Right lobe of liver (tissue), 6 donors: ENCODE results near the gene BMP4. TPM values are rescaled to one million over a fixed set of nuclear protein-coding genes. Genes with fewer than 3 reads are reported as not detected.

Experiments
- ATAC-seq, 4 donors: fragments of 200-7000 bp; cut with Tn5 transposase; one replicate each; pipeline ENCODE4 v1.9.1; 2020; ENCODE audit warnings: mild to moderate bottlenecking in 4 of 4, moderate library complexity in 4 of 4
- DNase-seq, 3 donors: peaks; one replicate each; pipeline ENCODE4 v3.0.0-alpha.2; 2020
- H3K27ac ChIP-seq, 3 donors: fragments of 200-600 bp; one replicate each; pipeline ENCODE4 v1.8.0; 2022
- H3K27me3 ChIP-seq, 2 donors: fragments of 200-600 bp; one replicate each; pipeline ENCODE4 v1.8.0; 2022
- H3K36me3 ChIP-seq, 4 donors: fragments of 200-600 bp; sonication (generic) in 1 of 4; one replicate each; pipeline versions ENCODE4 v1.5.1 to v1.8.0; 2017 to 2022; ENCODE audit warnings: control low read depth in 1 of 4
- H3K4me1 ChIP-seq, 4 donors: fragments of 200-600 bp; sonication (generic) in 1 of 4; one replicate each; pipeline versions ENCODE4 v1.5.1 to v1.8.0; 2017 to 2022; ENCODE audit warnings: control low read depth in 1 of 4
- H3K4me3 ChIP-seq, 3 donors: fragments of 200-600 bp; one replicate each; pipeline ENCODE4 v1.8.0; 2022
- H3K9me3 ChIP-seq, 4 donors: fragments of 200-600 bp; sonication (generic) in 1 of 4; one replicate each; pipeline versions ENCODE4 v1.5.1 to v1.8.0; 2017 to 2022; ENCODE audit warnings: control low read depth in 1 of 4
- CTCF ChIP-seq, 4 donors: fragments of 200-600 bp in 3 of 4; fragments of 450-650 bp in 1 of 4; IDR thresholded peaks; one replicate each; pipeline versions ENCODE4 v1.5.1 to v1.8.0; 2016 to 2022; ENCODE audit warnings: antibody characterized with exemption in 4 of 4, mild to moderate bottlenecking in 2 of 4
- POLR2A ChIP-seq: fragments of 450-650 bp; IDR thresholded peaks from one replicate; pipeline ENCODE4 v1.6.1; 2017; ENCODE audit warnings: antibody characterized with exemption, mild to moderate bottlenecking
- WGBS: methylation state at CpG from one replicate; pipeline ENCODE4 v1.1.6; 2018; ENCODE audit warnings: low coverage, low lambda C conversion rate; ENCODE audit not compliant: insufficient coverage; ENCODE audit errors: missing lambda C conversion rate; 5-methylcytosine and 5-hydroxymethylcytosine counted together
- intact Hi-C, 2 donors: fragments of 100-400 bp; cut with DNase I; formaldehyde crosslinking; loops; one replicate each; pipeline versions ENCODE4 v1.11.2 to v1.14.1; 2022
- total RNA-seq, 6 experiments: library from RNA; depleted of rRNA in 2 of 6; stranded (reverse); fragments of >200 nt in 2 of 6; fragmentation: NEBNext Ultra II Directional in 3 of 6; extraction: Animal tissue kit (Norgen Biotek cat#: 25700) in 3 of 6; gene quantifications; one replicate each; pipeline versions ENCODE4 v1.1.0 to v1.2.4, GENCODE V29; 2016 to 2023
- donor health status: DM: no; HTN: yes; CAD: no.
- donor health status: DM: no; HTN: no; CAD: no.
- donor health status: DM: no; HTN: no; CAD: no.
- donor health status: DM: no; HTN: yes; CAD: no.
- donor health status: DM: no; HTN: yes; CAD: no.

Gene BMP4
- total RNA-seq, 6 experiments from 2014 or later, result 1.8 to 3.1 (median 2.4) TPM

GRCh38 chr14:53934778-53935414 lies 21.7 kb downstream of the BMP4 start:
- Histone ChIP-seq H3K4me3 (no peak overlapping the region), H3K27ac (no peak overlapping the region), H3K36me3 (no peaks in the 10 kb centered on the region), H3K27me3 (no peaks in the 10 kb centered on the region), H3K4me1 (no peaks in the 10 kb centered on the region), H3K9me3 (no peaks in the 10 kb centered on the region)
- DNase-seq (no peak), ATAC-seq (peak in 1 of 4 donors; percentile 38)
- intact Hi-C loops, result no loop called here
- 35% methylated on average over 3 of the region's 7 CpGs for WGBS
- no peak for TF ChIP-seq POLR2A
- no peak for TF ChIP-seq CTCF (IDR thresholded peaks at IDR 0.05)

GRCh38 chr14:53932966-53933365 lies 23.7 kb downstream of the BMP4 start:
- Histone ChIP-seq H3K36me3 (no peaks in the 10 kb centered on the region), H3K27me3 (no peaks in the 10 kb centered on the region)
- no peak for ATAC-seq

GRCh38 chr14:53929871-53930715 lies 26.5 kb downstream of the BMP4 start:
- no peak overlapping the region for H3K4me3 ChIP-seq
- intact Hi-C loops, result no loop called here
- no peak overlapping the region for H3K27ac ChIP-seq
- no peaks in the 10 kb centered on the region for H3K4me1 ChIP-seq
- TF ChIP-seq CTCF (IDR thresholded peaks at IDR 0.05) (peak; percentile 26 to 62 (median 51)), POLR2A (no peak)
- H3K9me3 ChIP-seq, result no peaks in the 10 kb centered on the region
- 63% methylated on average over 2 of the region's 2 CpGs for WGBS
- H3K36me3 ChIP-seq, result no peaks in the 10 kb centered on the region
- no peaks in the 10 kb centered on the region for H3K27me3 ChIP-seq
- ATAC-seq (peak; percentile 71 to 76 (median 73)), DNase-seq (peak in 1 of 3 donors; percentile 51)

More at GRCh38 chr14:53932966-53933365, 23.7 kb downstream of the BMP4 start:
- TF ChIP-seq CTCF (IDR thresholded peaks at IDR 0.05) (no peak), POLR2A (no peak)
- Histone ChIP-seq H3K27ac (no peak overlapping the region), H3K4me3 (no peak overlapping the region), H3K9me3 (no peaks in the 10 kb centered on the region), H3K4me1 (no peaks in the 10 kb centered on the region)
- no peak for DNase-seq
- intact Hi-C loops, result no loop called here

GRCh38 chr14:53927171-53927570 lies 29.5 kb downstream of the BMP4 start:
- no peak for TF ChIP-seq CTCF (IDR thresholded peaks at IDR 0.05)
- Histone ChIP-seq H3K9me3 (no peaks in the 10 kb centered on the region), H3K4me3 (no peak overlapping the region), H3K27ac (no peak overlapping the region), H3K27me3 (no peaks in the 10 kb centered on the region), H3K4me1 (no peaks in the 10 kb centered on the region), H3K36me3 (no peaks in the 10 kb centered on the region)
- WGBS, result 53% methylated on average over 5 of the region's 5 CpGs
- intact Hi-C loops, result no loop called here
- DNase-seq (no peak), ATAC-seq (no peak)
